Measurements from ENCODE around the gene PKD1.
A peak's percentile ranks its signal among the peaks of the same experiment; 100 is the strongest.

Gene PKD1

GRCh38 chr16:2047330-2048115, 88.2 kb downstream of the PKD1 start, which contains the start of the genes NTHL1 and TSC2 (continued):
- TF ChIP-seq PATZ1 (tag by site-specific recombination; IDR thresholded peaks at IDR 0.05) = peak; percentile 75
- TF ChIP-seq ZIC2 (tag by site-specific recombination; IDR thresholded peaks at IDR 0.05) = peak; percentile 75
- peak; percentile 97 for TF ChIP-seq ZFP69B (tag by site-specific recombination; IDR thresholded peaks at IDR 0.05)
- peak; percentile 81 for TF ChIP-seq ZNF324 (tag by site-specific recombination; IDR thresholded peaks at IDR 0.05)
- TF ChIP-seq ZSCAN5A (tag by site-specific recombination; IDR thresholded peaks at IDR 0.05) = no peak
- TF ChIP-seq GLI2 (tag by site-specific recombination; IDR thresholded peaks at IDR 0.05; ENCODE audit: borderline replicate concordance, low read depth) = no peak
- peak; percentile 63 for TF ChIP-seq ZNF518A (tag by site-specific recombination; conservative IDR thresholded peaks at IDR 0.05; ENCODE audit: low read depth)
- peak; percentile 47; the same call in 1 of the 2 replicates for TF ChIP-seq KLF9 (tag by site-specific recombination; IDR thresholded peaks at IDR 0.05; ENCODE audit: low read depth)
- TF ChIP-seq ZNF23 (tag by site-specific recombination; IDR thresholded peaks at IDR 0.05; ENCODE audit: borderline replicate concordance) = no peak
- no peak for TF ChIP-seq GFI1B (tag by site-specific recombination; IDR thresholded peaks at IDR 0.05)
- TF ChIP-seq ZNF677 (tag by site-specific recombination; IDR thresholded peaks at IDR 0.05) = peak; percentile 49; the same call in 1 of the 2 replicates
- no peak for TF ChIP-seq ZNF138 (tag by site-specific recombination; IDR thresholded peaks at IDR 0.05; ENCODE audit: borderline replicate concordance)
- no peak for TF ChIP-seq ZNF610 (tag by site-specific recombination; IDR thresholded peaks at IDR 0.05; ENCODE audit: borderline replicate concordance)
- TF ChIP-seq ZSCAN16 (tag by site-specific recombination; IDR thresholded peaks at IDR 0.05) = peak; percentile 43; the same call in 1 of the 2 replicates
- TF ChIP-seq ZNF37A (tag by site-specific recombination; IDR thresholded peaks at IDR 0.05) = no peak
- TF ChIP-seq, protein P1, sequence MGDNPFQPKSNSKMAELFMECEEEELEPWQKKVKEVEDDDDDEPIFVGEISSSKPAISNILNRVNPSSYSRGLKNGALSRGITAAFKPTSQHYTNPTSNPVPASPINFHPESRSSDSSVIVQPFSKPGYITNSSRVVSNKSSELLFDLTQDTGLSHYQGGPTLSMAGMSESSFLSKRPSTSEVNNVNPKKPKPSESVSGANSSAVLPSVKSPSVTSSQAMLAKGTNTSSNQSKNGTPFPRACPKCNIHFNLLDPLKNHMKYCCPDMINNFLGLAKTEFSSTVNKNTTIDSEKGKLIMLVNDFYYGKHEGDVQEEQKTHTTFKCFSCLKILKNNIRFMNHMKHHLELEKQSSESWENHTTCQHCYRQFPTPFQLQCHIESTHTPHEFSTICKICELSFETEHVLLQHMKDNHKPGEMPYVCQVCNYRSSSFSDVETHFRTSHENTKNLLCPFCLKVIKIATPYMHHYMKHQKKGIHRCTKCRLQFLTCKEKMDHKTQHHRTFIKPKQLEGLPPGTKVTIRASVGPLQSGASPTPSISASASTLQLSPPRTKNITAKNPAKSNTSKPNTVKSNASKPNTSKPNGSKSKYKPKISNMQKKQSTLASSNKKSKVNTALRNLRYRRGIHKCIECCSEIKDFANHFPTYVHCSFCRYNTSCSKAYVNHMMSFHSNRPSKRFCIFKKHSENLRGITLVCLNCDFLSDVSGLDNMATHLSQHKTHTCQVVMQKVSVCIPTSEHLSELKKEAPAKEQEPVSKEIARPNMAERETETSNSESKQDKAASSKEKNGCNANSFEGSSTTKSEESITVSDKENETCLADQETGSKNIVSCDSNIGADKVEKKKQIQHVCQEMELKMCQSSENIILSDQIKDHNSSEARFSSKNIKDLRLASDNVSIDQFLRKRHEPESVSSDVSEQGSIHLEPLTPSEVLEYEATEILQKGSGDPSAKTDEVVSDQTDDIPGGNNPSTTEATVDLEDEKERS (tag by site-specific recombination; IDR thresholded peaks at IDR 0.05) = no peak
- TF ChIP-seq, protein P2, sequence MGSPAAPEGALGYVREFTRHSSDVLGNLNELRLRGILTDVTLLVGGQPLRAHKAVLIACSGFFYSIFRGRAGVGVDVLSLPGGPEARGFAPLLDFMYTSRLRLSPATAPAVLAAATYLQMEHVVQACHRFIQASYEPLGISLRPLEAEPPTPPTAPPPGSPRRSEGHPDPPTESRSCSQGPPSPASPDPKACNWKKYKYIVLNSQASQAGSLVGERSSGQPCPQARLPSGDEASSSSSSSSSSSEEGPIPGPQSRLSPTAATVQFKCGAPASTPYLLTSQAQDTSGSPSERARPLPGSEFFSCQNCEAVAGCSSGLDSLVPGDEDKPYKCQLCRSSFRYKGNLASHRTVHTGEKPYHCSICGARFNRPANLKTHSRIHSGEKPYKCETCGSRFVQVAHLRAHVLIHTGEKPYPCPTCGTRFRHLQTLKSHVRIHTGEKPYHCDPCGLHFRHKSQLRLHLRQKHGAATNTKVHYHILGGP (tag by site-specific recombination; IDR thresholded peaks at IDR 0.05) = no peak
- no peak for TF ChIP-seq ZNF354C (tag by site-specific recombination; IDR thresholded peaks at IDR 0.05; ENCODE audit: borderline replicate concordance, low read depth)
- TF ChIP-seq SP3 (tag by site-specific recombination; IDR thresholded peaks at IDR 0.05) = peak; percentile 93
- no peak for TF ChIP-seq ZNF510 (tag by site-specific recombination; IDR thresholded peaks at IDR 0.05; ENCODE audit: insufficient replicate concordance)
- no peak for TF ChIP-seq ZNF664 (tag by site-specific recombination; IDR thresholded peaks at IDR 0.05)
- TF ChIP-seq ZNF366 (tag by site-specific recombination; conservative IDR thresholded peaks at IDR 0.05) = no peak
- TF ChIP-seq ZNF169 (tag by site-specific recombination; IDR thresholded peaks at IDR 0.05) = no peak
- no peak for TF ChIP-seq MEIS1 (CRISPR knock-in tag; IDR thresholded peaks at IDR 0.05; ENCODE audit: borderline replicate concordance)
- TF ChIP-seq, protein P3, sequence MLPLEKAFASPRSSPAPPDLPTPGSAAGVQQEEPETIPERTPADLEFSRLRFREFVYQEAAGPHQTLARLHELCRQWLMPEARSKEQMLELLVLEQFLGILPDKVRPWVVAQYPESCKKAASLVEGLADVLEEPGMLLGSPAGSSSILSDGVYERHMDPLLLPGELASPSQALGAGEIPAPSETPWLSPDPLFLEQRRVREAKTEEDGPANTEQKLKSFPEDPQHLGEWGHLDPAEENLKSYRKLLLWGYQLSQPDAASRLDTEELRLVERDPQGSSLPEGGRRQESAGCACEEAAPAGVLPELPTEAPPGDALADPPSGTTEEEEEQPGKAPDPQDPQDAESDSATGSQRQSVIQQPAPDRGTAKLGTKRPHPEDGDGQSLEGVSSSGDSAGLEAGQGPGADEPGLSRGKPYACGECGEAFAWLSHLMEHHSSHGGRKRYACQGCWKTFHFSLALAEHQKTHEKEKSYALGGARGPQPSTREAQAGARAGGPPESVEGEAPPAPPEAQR (tag by site-specific recombination; IDR thresholded peaks at IDR 0.05) = no peak
